ENCODE data around the gene ZFP69B. TPM values are rescaled to one million over a fixed set of nuclear protein-coding genes. Genes with fewer than 3 reads are reported as not detected.

ZFP69B gene
- total RNA-seq, 1 experiment from 2014 or later, result 1.2 TPM

DNA sequence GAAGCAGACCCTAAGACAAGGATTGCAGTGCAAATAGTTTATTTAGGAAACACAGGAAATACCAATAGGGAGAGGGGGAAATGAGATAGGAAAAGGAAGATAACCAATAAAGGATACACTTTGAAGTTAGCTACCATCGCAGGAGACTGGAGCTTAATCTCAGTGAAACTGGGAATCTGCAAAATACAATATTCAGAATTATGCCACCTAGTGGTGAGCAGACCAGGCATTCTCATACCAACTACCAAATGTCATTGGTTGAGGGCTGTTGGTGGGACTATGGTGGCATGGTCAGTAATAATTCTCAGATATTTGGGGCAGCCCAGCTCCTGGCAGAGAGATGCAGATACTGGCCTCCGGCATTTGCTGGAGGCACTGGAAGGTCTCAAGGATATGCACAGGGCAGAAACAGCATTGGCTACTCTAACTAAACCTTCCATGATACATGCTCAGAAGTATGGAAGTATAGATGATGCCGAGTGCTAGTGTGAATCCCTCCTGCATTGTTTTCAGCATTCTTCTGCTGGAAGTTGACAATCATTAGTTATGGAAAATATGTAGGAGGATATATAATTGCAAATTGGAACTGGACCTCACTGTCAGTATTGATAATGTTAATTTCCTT lies 11.8 kb upstream of the ZFP69B start:
- ChIA-PET CTCF (interaction anchor here (0.6 to 0.7 kb wide), 2 partner anchors 33 to 294 kb away, joined by 3 to 6 read pairs; no protein-coding TSS in a partner anchor), POLR2A (no interaction called here)
- H3K27me3 Mint-ChIP-seq (ENCODE audit: insufficient read depth, unreplicated experiment), result no peaks in the 10 kb centered on the region
- H3K4me1 Mint-ChIP-seq (ENCODE audit: low read depth, unreplicated experiment), result no peaks in the 10 kb centered on the region
- DNase-seq, result peak in 1 of 2 experiments; percentile 13
- H3K9me3 Mint-ChIP-seq (ENCODE audit: unreplicated experiment), result no peaks in the 10 kb centered on the region
- no peak overlapping the region for H3K4me3 Mint-ChIP-seq (ENCODE audit: unreplicated experiment)
- no peaks in the 10 kb centered on the region for H3K36me3 ChIP-seq (ENCODE audit: control insufficient read depth, insufficient read depth, low read length)
- no peaks in the 10 kb centered on the region for H3K4me1 ChIP-seq
- intact Hi-C loops (cut with micrococcal nuclease; ENCODE audit: unreplicated experiment), result no loop called here
- H3K27ac Mint-ChIP-seq (ENCODE audit: unreplicated experiment), result no peak overlapping the region
- TF ChIP-seq, protein P1, sequence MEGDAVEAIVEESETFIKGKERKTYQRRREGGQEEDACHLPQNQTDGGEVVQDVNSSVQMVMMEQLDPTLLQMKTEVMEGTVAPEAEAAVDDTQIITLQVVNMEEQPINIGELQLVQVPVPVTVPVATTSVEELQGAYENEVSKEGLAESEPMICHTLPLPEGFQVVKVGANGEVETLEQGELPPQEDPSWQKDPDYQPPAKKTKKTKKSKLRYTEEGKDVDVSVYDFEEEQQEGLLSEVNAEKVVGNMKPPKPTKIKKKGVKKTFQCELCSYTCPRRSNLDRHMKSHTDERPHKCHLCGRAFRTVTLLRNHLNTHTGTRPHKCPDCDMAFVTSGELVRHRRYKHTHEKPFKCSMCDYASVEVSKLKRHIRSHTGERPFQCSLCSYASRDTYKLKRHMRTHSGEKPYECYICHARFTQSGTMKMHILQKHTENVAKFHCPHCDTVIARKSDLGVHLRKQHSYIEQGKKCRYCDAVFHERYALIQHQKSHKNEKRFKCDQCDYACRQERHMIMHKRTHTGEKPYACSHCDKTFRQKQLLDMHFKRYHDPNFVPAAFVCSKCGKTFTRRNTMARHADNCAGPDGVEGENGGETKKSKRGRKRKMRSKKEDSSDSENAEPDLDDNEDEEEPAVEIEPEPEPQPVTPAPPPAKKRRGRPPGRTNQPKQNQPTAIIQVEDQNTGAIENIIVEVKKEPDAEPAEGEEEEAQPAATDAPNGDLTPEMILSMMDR (IDR thresholded peaks at IDR 0.05; ENCODE audit: insufficient read depth in 1 of 2, low read depth in 1 of 2, low read length in 1 of 2, severe bottlenecking in 1 of 2, unreplicated experiment in 1 of 2), result peak in 1 of 2 experiments; percentile 30
- no peak overlapping the region for H3K4me3 ChIP-seq (ENCODE audit: low read depth, low read length)
- no TSS peak for BruUV-seq (replicated peaks)
- no peaks in the 10 kb centered on the region for H3K27me3 ChIP-seq (replicated peaks; ENCODE audit: control insufficient read depth, insufficient read depth, low read length)
- no peaks in the 10 kb centered on the region for H3K9me3 ChIP-seq
- H3K36me3 Mint-ChIP-seq (ENCODE audit: insufficient read depth, unreplicated experiment), result no peaks in the 10 kb centered on the region

DNA sequence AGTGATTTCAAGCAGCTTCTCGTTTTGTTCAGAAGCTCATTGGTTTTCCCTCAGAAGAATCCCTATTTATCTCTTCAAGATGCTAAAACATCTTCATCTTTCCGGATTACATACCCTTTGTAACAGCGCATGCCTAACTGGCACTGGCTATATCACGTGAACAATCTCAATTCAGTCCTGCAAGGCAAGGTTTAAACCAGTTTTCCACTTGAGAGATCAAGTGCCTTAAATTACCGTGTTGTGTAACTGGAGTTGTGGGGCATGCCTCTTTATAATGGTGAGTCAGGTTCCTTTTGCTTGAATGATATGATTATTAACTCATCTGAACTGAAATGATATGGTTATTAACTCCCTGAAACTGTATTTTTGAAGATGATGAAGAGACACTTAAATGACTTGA lies 11.0 kb upstream of the ZFP69B start:
- Mint-ChIP-seq H3K9me3 (ENCODE audit: unreplicated experiment) (no peaks in the 10 kb centered on the region), H3K4me3 (ENCODE audit: unreplicated experiment) (no peak overlapping the region), H3K27ac (ENCODE audit: unreplicated experiment) (no peak overlapping the region), H3K4me1 (ENCODE audit: low read depth, unreplicated experiment) (no peaks in the 10 kb centered on the region), H3K27me3 (ENCODE audit: insufficient read depth, unreplicated experiment) (no peaks in the 10 kb centered on the region), H3K36me3 (ENCODE audit: insufficient read depth, unreplicated experiment) (no peaks in the 10 kb centered on the region)
- DNase-seq, result no peak
- intact Hi-C loops (cut with micrococcal nuclease; ENCODE audit: unreplicated experiment), result no loop called here
- H3K27me3 ChIP-seq (replicated peaks; ENCODE audit: control insufficient read depth, insufficient read depth, low read length), result no peaks in the 10 kb centered on the region
- BruUV-seq (replicated peaks), result no TSS peak
- no peaks in the 10 kb centered on the region for H3K9me3 ChIP-seq
- H3K4me1 ChIP-seq, result no peaks in the 10 kb centered on the region
- TF ChIP-seq, protein P1 (IDR thresholded peaks at IDR 0.05; ENCODE audit: insufficient read depth in 1 of 2, low read depth in 1 of 2, low read length in 1 of 2, severe bottlenecking in 1 of 2, unreplicated experiment in 1 of 2), result no peak
- POLR2A ChIA-PET, result no interaction called here
- CTCF ChIA-PET, result no interaction called here
- no peaks in the 10 kb centered on the region for H3K36me3 ChIP-seq (ENCODE audit: control insufficient read depth, insufficient read depth, low read length)
- H3K4me3 ChIP-seq (ENCODE audit: low read depth, low read length), result no peak overlapping the region

DNA sequence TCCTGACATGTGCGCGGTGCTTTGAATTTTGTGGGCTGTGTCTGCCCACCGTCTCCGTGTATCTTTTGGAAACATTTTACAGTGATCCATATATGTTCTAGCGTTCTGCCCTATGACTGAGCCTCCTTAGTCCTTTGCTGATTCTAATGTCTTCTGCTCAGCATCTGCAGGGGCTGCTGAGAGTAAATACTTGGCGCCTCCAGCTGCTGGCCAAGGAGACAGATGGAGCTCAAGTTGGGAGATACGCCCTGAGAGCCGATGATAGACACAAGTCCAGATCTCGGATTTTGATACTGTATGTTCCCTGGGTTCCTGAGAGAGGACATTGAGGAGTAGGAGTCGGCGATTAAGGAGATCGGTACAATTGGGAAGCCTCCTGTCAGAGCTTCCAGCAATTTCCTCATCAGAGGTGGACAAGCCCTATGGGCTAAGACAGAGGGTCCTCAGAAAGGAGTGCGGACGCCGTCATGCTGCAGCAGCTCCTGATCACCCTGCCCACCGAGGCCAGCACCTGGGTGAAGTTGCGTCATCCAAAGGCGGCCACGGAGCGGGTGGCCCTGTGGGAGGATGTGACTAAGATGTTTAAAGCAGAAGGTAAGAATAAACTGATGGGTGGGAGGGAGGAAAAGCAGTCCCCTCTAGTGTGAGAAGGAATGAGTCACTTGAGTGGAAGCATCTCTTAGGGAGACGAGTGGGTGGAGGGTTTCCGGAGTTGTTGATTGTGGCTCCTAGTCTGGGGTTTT lies 390 bp downstream of the ZFP69B start:
- Mint-ChIP-seq H3K9me3 (ENCODE audit: unreplicated experiment) (peaks cover 16% of the 10 kb centered on the region), H3K4me1 (ENCODE audit: low read depth, unreplicated experiment) (peaks cover 9% of the 10 kb centered on the region), H3K4me3 (ENCODE audit: unreplicated experiment) (peak overlapping the region; percentile 81), H3K36me3 (ENCODE audit: insufficient read depth, unreplicated experiment) (peaks cover 17% of the 10 kb centered on the region), H3K27me3 (ENCODE audit: insufficient read depth, unreplicated experiment) (no peaks in the 10 kb centered on the region), H3K27ac (ENCODE audit: unreplicated experiment) (peak overlapping the region; percentile 58)
- no peaks in the 10 kb centered on the region for H3K9me3 ChIP-seq
- H3K4me3 ChIP-seq (ENCODE audit: low read depth, low read length), result peak overlapping the region; percentile 63
- no TSS peak for BruUV-seq (replicated peaks)
- POLR2A ChIA-PET, result interaction anchor here (0.5 to 0.6 kb wide), 2 partner anchors 27 to 56 kb away, joined by 4 read pairs; partner anchors contain the start of gene ZFP69
- TF ChIP-seq, protein P1 (IDR thresholded peaks at IDR 0.05; ENCODE audit: insufficient read depth in 1 of 2, low read depth in 1 of 2, low read length in 1 of 2, severe bottlenecking in 1 of 2, unreplicated experiment in 1 of 2), result no peak
- H3K27me3 ChIP-seq (replicated peaks; ENCODE audit: control insufficient read depth, insufficient read depth, low read length), result no peaks in the 10 kb centered on the region
- no peaks in the 10 kb centered on the region for H3K36me3 ChIP-seq (ENCODE audit: control insufficient read depth, insufficient read depth, low read length)
- no peak for DNase-seq
- H3K4me1 ChIP-seq, result peaks cover 4% of the 10 kb centered on the region; the same call in 1 of the 2 replicates
- intact Hi-C loops (cut with micrococcal nuclease; ENCODE audit: unreplicated experiment), result no loop called here
- CTCF ChIA-PET, result interaction anchor here (0.6 kb wide), 1 partner anchor 18 kb away, joined by 3 read pairs; no protein-coding TSS in a partner anchor

Measured in Caco-2 (cell line).